VCaP (cell line): ENCODE data around the gene NGEF.

ENCODE experiments used
- H3K27ac ChIP-seq: fragments of 450-650 bp; 2 replicates; pipeline ENCODE4 v1.5.1; 2017
- CTCF ChIP-seq: fragments of 450-650 bp; conservative IDR thresholded peaks from 2 replicates; pipeline ENCODE4 v1.5.1; 2017; ENCODE audit warnings: mild to moderate bottlenecking, moderate library complexity

The NGEF gene

DNA sequence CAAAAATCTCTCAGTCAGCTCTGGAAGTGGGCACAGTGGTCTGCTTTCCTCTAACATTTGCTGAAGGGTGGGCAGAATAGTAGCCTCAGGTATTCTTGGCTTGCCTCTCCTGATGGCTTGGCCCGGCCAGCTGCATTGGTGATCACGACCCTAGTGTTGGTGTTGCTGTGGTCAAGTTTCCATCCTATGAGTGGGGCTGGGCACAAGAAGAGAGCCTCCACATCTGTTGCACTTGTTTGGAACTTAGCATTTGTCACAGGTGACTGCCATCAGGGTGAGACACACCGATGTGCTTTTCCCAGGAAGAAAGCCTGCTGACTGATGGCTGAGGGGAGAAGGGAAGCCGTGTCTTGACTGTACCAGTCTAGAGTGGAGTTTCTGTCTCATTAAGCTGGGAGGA is 176.1 kb downstream of the NGEF start:
- peak overlapping the region; percentile 59; the same call in 1 of the 2 replicates for H3K27ac ChIP-seq
- TF ChIP-seq CTCF = no peak

GRCh38 chr2:232835687-232836208 is 177.3 kb downstream of the NGEF start:
- H3K27ac ChIP-seq = 0 out of 2 replicates have a peak overlapping the region, but pooled peaks have one; percentile 1
- no peak for TF ChIP-seq CTCF

DNA sequence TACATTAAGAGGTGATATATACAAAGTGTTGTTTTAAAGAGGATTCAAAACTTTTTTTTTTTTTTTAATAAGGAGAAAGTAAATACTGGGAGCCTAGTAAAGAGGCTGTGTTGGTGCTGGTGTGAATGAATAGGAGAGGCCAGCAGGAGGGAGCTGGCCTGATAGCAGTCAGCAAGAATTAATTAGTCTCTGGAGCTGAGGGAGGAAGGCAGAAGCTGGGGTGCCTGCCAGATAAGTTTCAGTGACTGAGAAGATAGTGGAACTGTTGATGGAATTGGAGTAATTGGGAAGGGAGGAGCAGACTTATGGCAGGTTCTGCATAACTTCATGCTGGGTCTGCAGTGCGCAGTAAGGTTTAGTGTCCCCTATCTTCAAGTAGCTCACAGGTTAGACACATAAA is 179.2 kb downstream of the NGEF start:
- no peak for TF ChIP-seq CTCF
- peak overlapping the region; percentile 45 for H3K27ac ChIP-seq

- no peak for TF ChIP-seq CTCF
- peak overlapping the region; percentile 45 for H3K27ac ChIP-seq
Measured at GRCh38 chr2:232831496-232831895, 181.6 kb downstream of the NGEF start.

DNA sequence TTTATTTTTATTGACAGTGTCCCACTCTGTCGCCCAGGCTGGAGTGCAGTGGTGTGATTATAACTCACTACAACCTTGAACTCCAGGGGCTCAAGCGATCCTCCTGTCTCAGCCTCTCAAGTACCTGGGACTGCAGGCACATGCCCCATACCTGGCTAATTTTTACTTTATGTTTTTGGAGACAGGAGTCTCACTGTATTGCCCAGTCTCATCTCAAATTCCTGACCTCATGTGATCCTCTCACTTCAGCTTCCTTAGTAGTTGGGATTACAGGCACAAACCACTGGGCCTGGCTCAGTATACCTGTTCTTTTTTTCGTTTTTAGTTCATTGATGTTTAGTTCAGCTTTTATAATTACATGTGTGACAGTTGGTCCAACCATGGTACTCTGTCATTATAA is 183.1 kb downstream of the NGEF start:
- no peak overlapping the region for H3K27ac ChIP-seq
- no peak for TF ChIP-seq CTCF
